Ectodermal cell (in vitro differentiated cells): ENCODE results near the gene CSF2.

Experiments
- H3K27ac ChIP-seq: 2 replicates; pipeline ENCODE4 v1.7.0; 2013; ENCODE audit warnings: mild to moderate bottlenecking, low read depth, low read length; ENCODE audit not compliant: insufficient read depth, poor library complexity, severe bottlenecking
- H3K27me3 ChIP-seq: 2 replicates; pipeline ENCODE4 v1.7.0; 2013; ENCODE audit warnings: mild to moderate bottlenecking, low read length; ENCODE audit not compliant: insufficient read depth, control insufficient read depth, poor library complexity, severe bottlenecking
- H3K36me3 ChIP-seq: one replicate; pipeline ENCODE4 v1.7.0; 2013; ENCODE audit warnings: low read length; ENCODE audit not compliant: control insufficient read depth, insufficient read depth
- H3K4me1 ChIP-seq: one replicate; pipeline ENCODE4 v1.7.0; 2013; ENCODE audit warnings: low read length; ENCODE audit not compliant: control insufficient read depth, insufficient read depth
- H3K4me3 ChIP-seq: 2 replicates; pipeline ENCODE4 v1.7.0; 2013; ENCODE audit warnings: low read depth, low read length, control low read depth; ENCODE audit not compliant: insufficient read depth
- H3K9me3 ChIP-seq: 2 replicates; pipeline ENCODE4 v1.7.0; 2013; ENCODE audit warnings: mild to moderate bottlenecking, low read length, moderate library complexity; ENCODE audit not compliant: control insufficient read depth
- WGBS, 2 experiments: methylation state at CpG; one replicate each; pipeline ENCODE4 v1.1.7; 2013; ENCODE audit warnings: missing lambda C conversion rate in 2 of 2; 5-methylcytosine and 5-hydroxymethylcytosine counted together

The CSF2 gene

GRCh38 chr5:132087176-132087575 is 13.6 kb downstream of the CSF2 start:
- Histone ChIP-seq H3K9me3 (no peaks in the 10 kb centered on the region), H3K27ac (no peak overlapping the region), H3K4me1 (no peaks in the 10 kb centered on the region), H3K36me3 (no peaks in the 10 kb centered on the region), H3K4me3 (no peak overlapping the region), H3K27me3 (no peaks in the 10 kb centered on the region)
- WGBS, 2 experiments = 92 to 93% methylated on average over 6 of the region's 6 CpGs

GRCh38 chr5:132087661-132088060 is 14.1 kb downstream of the CSF2 start:
- H3K4me3 ChIP-seq = no peak overlapping the region
- no peak overlapping the region for H3K27ac ChIP-seq
- no peaks in the 10 kb centered on the region for H3K9me3 ChIP-seq
- H3K36me3 ChIP-seq = no peaks in the 10 kb centered on the region
- no peaks in the 10 kb centered on the region for H3K4me1 ChIP-seq
- H3K27me3 ChIP-seq = no peaks in the 10 kb centered on the region
- WGBS, 2 experiments = 87% methylated on average over 8 of the region's 8 CpGs

- 88 to 100% methylated on average over 1 of the region's 1 CpG for WGBS, 2 experiments
- H3K9me3 ChIP-seq = no peaks in the 10 kb centered on the region
- no peaks in the 10 kb centered on the region for H3K4me1 ChIP-seq
- no peaks in the 10 kb centered on the region for H3K36me3 ChIP-seq
- no peaks in the 10 kb centered on the region for H3K27me3 ChIP-seq
- no peak overlapping the region for H3K27ac ChIP-seq
- H3K4me3 ChIP-seq = no peak overlapping the region
Observed at GRCh38 chr5:132089363-132089762, 15.8 kb downstream of the CSF2 start.

- Histone ChIP-seq H3K4me1 (no peaks in the 10 kb centered on the region), H3K9me3 (no peaks in the 10 kb centered on the region), H3K36me3 (no peaks in the 10 kb centered on the region), H3K27me3 (no peaks in the 10 kb centered on the region), H3K27ac (no peak overlapping the region), H3K4me3 (no peak overlapping the region)
Observed at GRCh38 chr5:132090107-132090506, 16.5 kb downstream of the CSF2 start.

- no peaks in the 10 kb centered on the region for H3K4me1 ChIP-seq
- no peak overlapping the region for H3K27ac ChIP-seq
- WGBS, 2 experiments = 69 to 71% methylated on average over 3 of the region's 3 CpGs
- H3K36me3 ChIP-seq = no peaks in the 10 kb centered on the region
- no peaks in the 10 kb centered on the region for H3K27me3 ChIP-seq
- no peaks in the 10 kb centered on the region for H3K9me3 ChIP-seq
- no peak overlapping the region for H3K4me3 ChIP-seq
Observed at GRCh38 chr5:132093271-132093670, 19.7 kb downstream of the CSF2 start.

GRCh38 chr5:132094393-132095076 is 20.9 kb downstream of the CSF2 start:
- no peak overlapping the region for H3K27ac ChIP-seq
- no peaks in the 10 kb centered on the region for H3K4me1 ChIP-seq
- no peaks in the 10 kb centered on the region for H3K36me3 ChIP-seq
- H3K9me3 ChIP-seq = no peaks in the 10 kb centered on the region
- no peak overlapping the region for H3K4me3 ChIP-seq
- no peaks in the 10 kb centered on the region for H3K27me3 ChIP-seq
- whole genome bisulfite sequencing, 2 experiments = 92 to 94% methylated on average over 12 of the region's 12 CpGs

GRCh38 chr5:132095077-132095410 is 21.5 kb downstream of the CSF2 start:
- Histone ChIP-seq H3K9me3 (no peaks in the 10 kb centered on the region), H3K27ac (no peak overlapping the region), H3K27me3 (no peaks in the 10 kb centered on the region), H3K36me3 (no peaks in the 10 kb centered on the region), H3K4me3 (no peak overlapping the region), H3K4me1 (no peaks in the 10 kb centered on the region)
- WGBS, 2 experiments = 89% methylated on average over 2 of the region's 2 CpGs

GRCh38 chr5:132095424-132095972 is 21.9 kb downstream of the CSF2 start:
- Histone ChIP-seq H3K27me3 (no peaks in the 10 kb centered on the region), H3K27ac (no peak overlapping the region), H3K4me1 (no peaks in the 10 kb centered on the region), H3K4me3 (no peak overlapping the region), H3K9me3 (no peaks in the 10 kb centered on the region), H3K36me3 (no peaks in the 10 kb centered on the region)
- 92 to 94% methylated on average over 6 of the region's 6 CpGs for WGBS, 2 experiments

- Histone ChIP-seq H3K36me3 (no peaks in the 10 kb centered on the region), H3K27me3 (no peaks in the 10 kb centered on the region), H3K9me3 (no peaks in the 10 kb centered on the region), H3K27ac (no peak overlapping the region), H3K4me3 (no peak overlapping the region), H3K4me1 (no peaks in the 10 kb centered on the region)
- WGBS, 2 experiments = 93% methylated on average over 3 of the region's 3 CpGs
Observed at GRCh38 chr5:132096904-132097303, 23.3 kb downstream of the CSF2 start.

GRCh38 chr5:132098151-132098594 is 24.6 kb downstream of the CSF2 start:
- Histone ChIP-seq H3K27me3 (no peaks in the 10 kb centered on the region), H3K4me3 (no peak overlapping the region), H3K27ac (no peak overlapping the region), H3K9me3 (no peaks in the 10 kb centered on the region), H3K4me1 (no peaks in the 10 kb centered on the region), H3K36me3 (no peaks in the 10 kb centered on the region)
- 93 to 95% methylated on average over 5 of the region's 5 CpGs for WGBS, 2 experiments

- no peaks in the 10 kb centered on the region for H3K27me3 ChIP-seq
- H3K36me3 ChIP-seq = no peaks in the 10 kb centered on the region
- H3K27ac ChIP-seq = no peak overlapping the region
- H3K9me3 ChIP-seq = no peaks in the 10 kb centered on the region
- no peaks in the 10 kb centered on the region for H3K4me1 ChIP-seq
- H3K4me3 ChIP-seq = no peak overlapping the region
Observed at GRCh38 chr5:132098621-132099020, 25.0 kb downstream of the CSF2 start.
